ENCODE data around the gene IRF2BPL.

Gene IRF2BPL

DNA sequence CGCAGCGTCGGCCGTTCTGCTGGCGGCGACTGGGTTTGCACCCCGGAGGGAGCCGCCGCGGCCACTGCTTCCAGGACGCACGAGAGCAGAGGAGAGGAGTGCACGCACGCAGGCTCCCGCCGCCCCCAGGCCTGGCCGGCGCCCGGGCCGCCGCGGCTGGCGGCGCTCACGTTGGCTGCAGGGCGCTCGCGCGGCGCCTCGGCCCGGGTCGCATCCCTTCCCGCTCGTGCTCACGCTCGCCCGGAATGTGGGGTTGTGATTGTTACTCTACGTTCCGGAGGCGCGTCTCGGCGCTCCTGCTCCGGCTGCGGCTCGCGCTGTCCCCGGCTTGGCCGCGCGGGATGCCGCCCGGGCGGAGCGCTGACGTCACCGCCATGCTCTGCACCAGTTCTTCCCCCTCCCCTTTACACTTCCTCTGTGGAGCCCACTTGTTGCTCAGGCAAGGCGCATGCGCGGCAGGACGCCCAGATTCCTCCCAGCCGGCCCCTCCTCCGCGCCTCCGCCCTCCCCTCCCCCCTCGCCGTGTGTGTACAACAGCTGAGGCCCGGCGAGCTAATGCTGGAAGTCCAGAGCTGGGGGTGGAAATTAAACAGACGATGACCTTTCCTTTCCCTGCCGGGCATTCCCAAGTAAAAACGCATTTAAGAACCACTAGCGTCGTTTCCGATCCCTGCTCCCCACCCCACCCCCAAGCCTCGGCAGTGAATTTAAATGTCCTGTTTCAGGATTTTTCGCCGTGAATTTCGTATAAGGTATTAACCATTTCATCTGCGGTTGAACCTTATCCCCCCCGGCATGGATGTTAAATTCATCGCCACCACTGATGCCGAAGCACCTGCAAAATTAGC lies at the start of gene IRF2BPL:
TSS of gene IRF2BPL (minus strand) at position 325 of the 848 bp plus-strand sequence. CDS start 916 bp downstream, outside the sequence.
- Histone ChIP-seq H3K9ac (ENCODE audit: low read length) (peak within 1 kb of the TSS; percentile 79), H3K27me3 (ENCODE audit: control insufficient read depth, insufficient read depth, low read length) (no peaks in the 10 kb centered on the region), H3K4me3 (ENCODE audit: low read length) (peak within 1 kb of the TSS; percentile 94), H3K36me3 (ENCODE audit: control insufficient read depth, low read depth, low read length) (no peaks in the 10 kb centered on the region), H3K27ac (ENCODE audit: low read length) (peak within 1 kb of the TSS; percentile 66), H3K4me1 (ENCODE audit: control insufficient read depth, low read depth, low read length) (peaks cover 52% of the 10 kb centered on the region), H3K9me3 (ENCODE audit: control insufficient read depth, low read depth, low read length) (no peaks in the 10 kb centered on the region)

DNA sequence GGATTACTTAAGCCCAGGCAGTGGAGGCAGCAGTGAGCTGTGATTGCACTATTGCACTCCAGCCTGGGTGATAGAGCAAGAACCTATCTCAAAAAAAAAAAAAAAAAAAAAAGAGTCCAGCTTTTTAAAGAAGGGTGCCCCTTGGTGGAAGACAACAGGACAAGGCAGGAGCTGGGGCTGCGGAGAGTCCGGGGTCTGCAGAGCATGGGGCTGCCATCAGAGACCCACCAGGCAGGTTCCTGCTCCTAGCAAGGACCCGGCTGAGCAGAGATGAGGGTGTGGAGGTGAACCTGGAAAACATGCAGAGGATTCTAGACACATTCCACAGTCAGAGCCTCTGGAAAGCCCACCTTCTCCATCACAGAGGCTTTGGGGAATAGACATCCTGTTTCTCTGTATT lies 48.5 kb upstream of the IRF2BPL start:
- H3K4me1 ChIP-seq (ENCODE audit: control insufficient read depth, low read depth, low read length) = peaks cover 13% of the 10 kb centered on the region
- H3K9me3 ChIP-seq (ENCODE audit: control insufficient read depth, low read depth, low read length) = no peaks in the 10 kb centered on the region
- no peaks in the 10 kb centered on the region for H3K36me3 ChIP-seq (ENCODE audit: control insufficient read depth, low read depth, low read length)
- H3K4me3 ChIP-seq (ENCODE audit: low read length) = no peak overlapping the region
- no peak overlapping the region for H3K9ac ChIP-seq (ENCODE audit: low read length)
- no peaks in the 10 kb centered on the region for H3K27me3 ChIP-seq (ENCODE audit: control insufficient read depth, insufficient read depth, low read length)
- H3K27ac ChIP-seq (ENCODE audit: low read length) = peak overlapping the region; percentile 68

DNA sequence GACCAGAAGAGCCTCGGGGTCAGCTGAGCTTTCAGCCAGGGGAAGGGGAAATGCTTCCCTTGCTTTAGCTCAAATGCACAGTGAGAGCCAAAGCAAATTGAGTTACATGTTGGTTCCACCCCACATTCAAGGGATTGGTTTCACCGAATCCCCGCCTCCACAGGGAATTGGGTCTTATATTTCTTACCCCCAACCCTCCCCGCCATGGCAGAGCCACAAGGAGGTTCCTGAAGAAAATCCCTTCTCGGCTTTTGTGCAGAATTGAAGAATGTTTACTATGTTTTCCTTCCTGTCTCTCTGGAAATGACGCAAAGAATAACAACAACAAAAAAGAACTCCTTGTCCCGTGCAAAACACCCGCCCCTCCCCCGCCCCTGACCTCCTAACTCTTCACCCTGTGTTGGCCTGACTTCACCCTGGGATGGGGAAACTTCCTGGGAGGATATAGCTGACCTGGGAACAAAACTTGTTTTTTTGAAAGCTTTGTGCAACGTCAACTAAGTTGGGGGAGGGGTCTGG lies 47.7 kb upstream of the IRF2BPL start:
- Histone ChIP-seq H3K4me3 (ENCODE audit: low read length) (peak overlapping the region; percentile 58), H3K36me3 (ENCODE audit: control insufficient read depth, low read depth, low read length) (no peaks in the 10 kb centered on the region), H3K9ac (ENCODE audit: low read length) (peak overlapping the region; percentile 40), H3K27ac (ENCODE audit: low read length) (peak overlapping the region; percentile 68), H3K9me3 (ENCODE audit: control insufficient read depth, low read depth, low read length) (no peaks in the 10 kb centered on the region), H3K27me3 (ENCODE audit: control insufficient read depth, insufficient read depth, low read length) (no peaks in the 10 kb centered on the region), H3K4me1 (ENCODE audit: control insufficient read depth, low read depth, low read length) (peaks cover 17% of the 10 kb centered on the region)

DNA sequence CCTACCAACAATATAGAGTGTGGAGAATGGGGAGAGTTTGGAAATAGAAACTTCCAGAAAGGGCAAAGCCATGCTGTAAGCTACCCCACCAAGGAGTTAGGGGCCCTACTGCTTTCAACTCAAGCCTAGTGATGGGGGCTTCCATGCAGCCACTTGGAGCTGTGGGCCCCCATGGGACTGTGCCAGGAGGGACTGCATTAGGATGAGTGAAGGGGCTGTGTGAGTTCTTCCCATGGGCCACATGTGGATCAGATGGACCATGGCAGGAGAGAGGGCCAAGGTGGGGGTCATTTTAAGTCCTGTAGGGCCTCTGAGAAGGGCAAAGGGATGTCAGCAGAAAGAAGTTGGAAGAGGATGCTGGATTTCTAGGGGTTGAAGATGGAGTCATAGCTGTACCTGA lies 46.5 kb upstream of the IRF2BPL start:
- no peaks in the 10 kb centered on the region for H3K36me3 ChIP-seq (ENCODE audit: control insufficient read depth, low read depth, low read length)
- no peaks in the 10 kb centered on the region for H3K9me3 ChIP-seq (ENCODE audit: control insufficient read depth, low read depth, low read length)
- H3K27ac ChIP-seq (ENCODE audit: low read length) = no peak overlapping the region
- H3K4me1 ChIP-seq (ENCODE audit: control insufficient read depth, low read depth, low read length) = peaks cover 17% of the 10 kb centered on the region
- no peaks in the 10 kb centered on the region for H3K27me3 ChIP-seq (ENCODE audit: control insufficient read depth, insufficient read depth, low read length)
- H3K4me3 ChIP-seq (ENCODE audit: low read length) = no peak overlapping the region
- H3K9ac ChIP-seq (ENCODE audit: low read length) = no peak overlapping the region

DNA sequence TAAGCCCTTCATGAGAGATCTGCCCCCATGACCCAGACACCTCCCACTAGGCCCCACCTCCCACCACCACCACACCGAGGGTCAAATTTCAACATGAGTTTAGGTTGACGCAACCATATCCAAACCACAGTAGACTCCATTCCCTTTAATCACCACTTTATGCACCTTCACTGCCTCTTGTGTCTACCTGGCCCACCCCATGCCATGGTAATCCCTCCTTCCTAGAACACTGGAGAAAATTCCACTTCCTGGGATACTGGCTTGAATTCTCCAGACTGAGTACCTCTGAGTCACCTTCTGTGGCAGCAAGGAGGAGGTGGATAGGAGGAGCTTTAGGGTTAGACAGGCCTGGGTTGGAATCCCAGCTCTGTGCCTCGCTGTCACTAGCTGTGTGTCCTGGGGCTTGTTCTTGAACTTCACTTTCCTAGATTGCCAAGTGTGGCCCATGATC lies 43.5 kb upstream of the IRF2BPL start:
- H3K4me3 ChIP-seq (ENCODE audit: low read length) = no peak overlapping the region
- no peak overlapping the region for H3K27ac ChIP-seq (ENCODE audit: low read length)
- no peak overlapping the region for H3K9ac ChIP-seq (ENCODE audit: low read length)
- H3K4me1 ChIP-seq (ENCODE audit: control insufficient read depth, low read depth, low read length) = peaks cover 17% of the 10 kb centered on the region
- no peaks in the 10 kb centered on the region for H3K36me3 ChIP-seq (ENCODE audit: control insufficient read depth, low read depth, low read length)
- no peaks in the 10 kb centered on the region for H3K9me3 ChIP-seq (ENCODE audit: control insufficient read depth, low read depth, low read length)
- H3K27me3 ChIP-seq (ENCODE audit: control insufficient read depth, insufficient read depth, low read length) = no peaks in the 10 kb centered on the region

DNA sequence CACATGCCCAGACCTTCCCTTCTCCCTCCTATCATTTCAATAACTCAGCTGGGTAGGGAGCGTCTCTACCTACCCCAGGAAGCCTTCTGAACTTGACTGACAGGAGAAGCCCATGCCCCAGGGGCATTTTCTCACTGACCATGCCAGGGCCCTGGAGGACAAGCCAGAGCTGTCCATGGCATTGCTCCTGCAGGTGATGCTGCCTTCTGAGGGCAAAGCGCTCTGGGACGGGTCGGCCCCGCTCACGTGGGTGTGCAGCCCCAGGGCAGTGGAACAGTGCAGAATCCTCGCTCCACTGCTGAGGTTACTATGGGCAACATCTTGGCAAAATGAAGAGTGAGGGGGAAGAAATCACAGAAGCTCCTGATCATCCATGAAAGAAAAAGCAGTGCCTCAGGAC lies 41.0 kb upstream of the IRF2BPL start:
- Histone ChIP-seq H3K4me1 (ENCODE audit: control insufficient read depth, low read depth, low read length) (peaks cover 4% of the 10 kb centered on the region), H3K9ac (ENCODE audit: low read length) (no peak overlapping the region), H3K27ac (ENCODE audit: low read length) (no peak overlapping the region), H3K4me3 (ENCODE audit: low read length) (no peak overlapping the region), H3K36me3 (ENCODE audit: control insufficient read depth, low read depth, low read length) (no peaks in the 10 kb centered on the region), H3K9me3 (ENCODE audit: control insufficient read depth, low read depth, low read length) (no peaks in the 10 kb centered on the region), H3K27me3 (ENCODE audit: control insufficient read depth, insufficient read depth, low read length) (no peaks in the 10 kb centered on the region)

DNA sequence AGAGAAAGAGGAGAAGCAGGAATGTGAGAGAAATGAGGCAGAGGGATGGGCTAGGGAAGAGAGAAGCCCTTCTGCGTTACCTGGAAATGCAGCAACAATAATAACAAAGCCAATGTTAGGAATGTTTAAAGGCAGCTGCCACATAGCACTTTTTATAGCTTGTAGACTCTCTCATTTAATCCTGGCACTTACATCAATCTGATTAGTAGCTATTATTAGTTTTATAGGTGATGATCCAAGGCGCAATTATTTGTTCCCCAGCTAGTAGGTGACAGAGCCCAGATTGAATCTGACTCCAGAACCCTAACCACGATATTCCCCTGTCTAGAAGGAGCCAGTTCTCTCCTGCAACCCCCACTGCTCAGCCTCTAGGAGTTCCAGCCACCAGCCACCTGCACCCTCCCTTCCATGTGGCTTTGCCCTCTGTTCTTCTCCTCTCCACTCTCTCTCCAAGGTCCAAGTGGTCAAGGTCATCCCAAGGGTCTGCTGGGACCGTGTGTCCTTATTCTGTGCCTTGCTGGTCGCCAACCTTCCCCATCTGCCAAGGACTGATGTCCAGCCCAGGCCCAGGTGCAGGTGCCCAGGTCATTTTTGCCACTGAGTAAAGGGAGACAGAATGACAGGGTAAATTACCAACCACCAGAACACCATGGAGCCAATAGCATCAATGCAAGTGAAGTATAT lies 40.2 kb upstream of the IRF2BPL start:
- Histone ChIP-seq H3K4me1 (ENCODE audit: control insufficient read depth, low read depth, low read length) (peaks cover 4% of the 10 kb centered on the region), H3K9me3 (ENCODE audit: control insufficient read depth, low read depth, low read length) (no peaks in the 10 kb centered on the region), H3K27me3 (ENCODE audit: control insufficient read depth, insufficient read depth, low read length) (no peaks in the 10 kb centered on the region), H3K27ac (ENCODE audit: low read length) (no peak overlapping the region), H3K4me3 (ENCODE audit: low read length) (no peak overlapping the region), H3K36me3 (ENCODE audit: control insufficient read depth, low read depth, low read length) (no peaks in the 10 kb centered on the region), H3K9ac (ENCODE audit: low read length) (no peak overlapping the region)

DNA sequence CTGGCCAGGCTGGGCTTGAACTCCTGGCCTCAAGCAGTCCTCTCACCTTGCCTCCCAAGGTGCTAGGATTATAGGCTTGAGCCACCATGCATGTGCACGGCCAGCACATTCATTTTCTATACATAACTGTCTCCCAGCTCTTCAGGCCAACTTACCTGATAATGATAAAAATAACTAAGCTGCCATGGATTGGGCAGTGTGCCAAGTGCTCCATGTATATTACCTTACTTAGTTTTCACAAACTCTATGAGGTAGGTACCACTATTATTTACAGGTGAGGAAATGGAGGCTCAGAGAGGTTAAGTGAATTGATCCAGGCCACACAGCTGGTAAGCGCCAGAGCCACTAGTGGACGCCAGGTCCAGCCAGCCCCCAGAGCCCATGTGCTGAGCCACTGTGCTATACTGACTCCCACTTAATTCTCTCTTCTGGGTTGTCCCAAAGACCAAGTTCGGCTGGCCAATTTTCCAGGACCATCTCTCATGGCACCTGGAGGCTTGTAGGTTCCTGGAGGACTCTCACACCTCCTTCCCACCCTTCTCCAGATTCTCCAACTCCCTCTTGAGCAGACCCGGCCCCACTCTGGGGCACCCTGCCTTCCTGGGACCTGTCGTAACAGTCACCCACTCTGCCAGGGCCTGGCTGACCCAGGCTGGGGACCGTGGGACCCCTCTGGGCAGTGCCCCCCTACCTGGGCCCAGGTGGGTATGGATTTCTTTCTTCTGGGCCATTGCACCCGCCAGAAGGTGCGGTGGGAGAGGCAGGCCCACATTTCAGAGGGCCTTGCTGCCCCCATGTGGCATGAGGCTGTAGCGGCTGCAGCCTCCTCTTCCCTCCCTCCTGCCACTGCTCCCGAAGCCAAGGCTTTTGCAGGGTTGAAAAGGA lies 39.4 kb upstream of the IRF2BPL start:
- H3K36me3 ChIP-seq (ENCODE audit: control insufficient read depth, low read depth, low read length) = no peaks in the 10 kb centered on the region
- H3K27ac ChIP-seq (ENCODE audit: low read length) = no peak overlapping the region
- no peaks in the 10 kb centered on the region for H3K9me3 ChIP-seq (ENCODE audit: control insufficient read depth, low read depth, low read length)
- H3K4me3 ChIP-seq (ENCODE audit: low read length) = no peak overlapping the region
- no peak overlapping the region for H3K9ac ChIP-seq (ENCODE audit: low read length)
- peaks cover 4% of the 10 kb centered on the region for H3K4me1 ChIP-seq (ENCODE audit: control insufficient read depth, low read depth, low read length)
- H3K27me3 ChIP-seq (ENCODE audit: control insufficient read depth, insufficient read depth, low read length) = no peaks in the 10 kb centered on the region

DNA sequence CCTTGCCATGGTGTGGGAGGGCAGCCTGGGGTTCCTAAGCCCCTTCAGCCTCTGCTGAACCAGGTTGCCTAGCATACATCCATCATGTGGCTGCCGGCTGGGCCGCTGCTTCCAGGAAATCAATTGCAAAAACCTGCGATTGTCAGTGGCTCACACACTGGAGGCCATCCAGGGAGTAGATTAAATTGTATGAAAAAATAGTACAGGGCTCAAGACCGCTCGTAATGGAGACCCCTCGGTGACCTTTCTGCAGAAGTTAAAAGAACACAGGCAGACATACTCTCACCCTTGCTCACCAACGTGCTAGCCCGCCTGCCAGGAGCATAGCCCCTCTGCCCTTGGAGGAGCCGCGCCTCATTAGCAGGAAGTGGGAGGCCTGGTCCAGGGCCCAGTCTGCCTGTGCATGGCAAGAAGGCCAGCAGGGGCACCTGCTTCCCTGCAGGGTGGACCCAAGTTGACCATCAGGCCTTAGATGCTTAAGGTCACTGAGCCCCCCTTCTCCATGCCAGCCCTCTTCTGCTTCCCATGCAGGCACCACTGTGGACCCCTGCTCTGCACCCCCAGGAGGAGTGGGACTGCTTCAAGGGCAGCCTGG lies 38.2 kb upstream of the IRF2BPL start:
- H3K27ac ChIP-seq (ENCODE audit: low read length) = no peak overlapping the region

DNA sequence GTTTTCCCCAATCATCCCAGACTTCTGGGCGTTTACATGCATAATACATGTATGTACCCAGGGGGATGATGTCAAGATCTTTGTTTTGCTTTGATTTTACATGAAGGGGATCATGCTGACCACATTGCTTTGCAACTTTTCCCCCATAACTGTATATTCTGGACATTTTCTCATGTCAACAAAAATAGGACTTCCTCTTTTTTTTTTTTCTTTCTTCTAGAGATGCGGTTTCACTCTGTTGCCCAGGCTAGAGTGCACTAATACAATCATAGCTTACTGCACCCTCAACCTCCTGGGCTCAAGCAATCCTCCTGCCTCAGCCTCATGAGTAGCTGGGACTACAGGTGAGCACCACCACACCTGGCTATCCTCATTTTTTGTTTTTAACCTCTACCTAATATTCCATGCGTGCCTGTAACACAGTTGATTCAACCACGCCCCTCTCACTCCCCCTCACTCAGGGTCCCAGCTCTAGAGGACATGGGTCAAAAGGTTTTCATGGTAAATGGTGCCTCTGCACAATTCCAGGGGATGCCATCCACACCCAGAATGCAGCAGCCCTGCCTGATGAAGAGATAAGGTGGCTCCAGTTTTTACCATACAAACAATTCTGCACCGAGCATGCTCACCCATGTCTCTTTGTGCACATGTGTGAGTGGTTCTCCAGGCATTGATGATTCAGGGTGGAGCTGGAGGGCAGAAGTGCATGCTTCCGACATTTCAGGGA lies 37.5 kb upstream of the IRF2BPL start:
- Histone ChIP-seq H3K9ac (ENCODE audit: low read length) (no peak overlapping the region), H3K27me3 (ENCODE audit: control insufficient read depth, insufficient read depth, low read length) (no peaks in the 10 kb centered on the region), H3K27ac (ENCODE audit: low read length) (no peak overlapping the region), H3K36me3 (ENCODE audit: control insufficient read depth, low read depth, low read length) (no peaks in the 10 kb centered on the region), H3K4me1 (ENCODE audit: control insufficient read depth, low read depth, low read length) (peaks cover 9% of the 10 kb centered on the region), H3K4me3 (ENCODE audit: low read length) (no peak overlapping the region), H3K9me3 (ENCODE audit: control insufficient read depth, low read depth, low read length) (no peaks in the 10 kb centered on the region)

More for the DNA sequence above, 38.2 kb upstream of the IRF2BPL start:
- Histone ChIP-seq H3K4me1 (ENCODE audit: control insufficient read depth, low read depth, low read length) (peaks cover 8% of the 10 kb centered on the region), H3K4me3 (ENCODE audit: low read length) (no peak overlapping the region), H3K36me3 (ENCODE audit: control insufficient read depth, low read depth, low read length) (no peaks in the 10 kb centered on the region), H3K9me3 (ENCODE audit: control insufficient read depth, low read depth, low read length) (no peaks in the 10 kb centered on the region), H3K9ac (ENCODE audit: low read length) (no peak overlapping the region), H3K27me3 (ENCODE audit: control insufficient read depth, insufficient read depth, low read length) (no peaks in the 10 kb centered on the region)
